ENCODE results near the gene IZUMO4.
A peak's percentile ranks its signal among the peaks of the same experiment; 100 is the strongest.

Gene IZUMO4

DNA sequence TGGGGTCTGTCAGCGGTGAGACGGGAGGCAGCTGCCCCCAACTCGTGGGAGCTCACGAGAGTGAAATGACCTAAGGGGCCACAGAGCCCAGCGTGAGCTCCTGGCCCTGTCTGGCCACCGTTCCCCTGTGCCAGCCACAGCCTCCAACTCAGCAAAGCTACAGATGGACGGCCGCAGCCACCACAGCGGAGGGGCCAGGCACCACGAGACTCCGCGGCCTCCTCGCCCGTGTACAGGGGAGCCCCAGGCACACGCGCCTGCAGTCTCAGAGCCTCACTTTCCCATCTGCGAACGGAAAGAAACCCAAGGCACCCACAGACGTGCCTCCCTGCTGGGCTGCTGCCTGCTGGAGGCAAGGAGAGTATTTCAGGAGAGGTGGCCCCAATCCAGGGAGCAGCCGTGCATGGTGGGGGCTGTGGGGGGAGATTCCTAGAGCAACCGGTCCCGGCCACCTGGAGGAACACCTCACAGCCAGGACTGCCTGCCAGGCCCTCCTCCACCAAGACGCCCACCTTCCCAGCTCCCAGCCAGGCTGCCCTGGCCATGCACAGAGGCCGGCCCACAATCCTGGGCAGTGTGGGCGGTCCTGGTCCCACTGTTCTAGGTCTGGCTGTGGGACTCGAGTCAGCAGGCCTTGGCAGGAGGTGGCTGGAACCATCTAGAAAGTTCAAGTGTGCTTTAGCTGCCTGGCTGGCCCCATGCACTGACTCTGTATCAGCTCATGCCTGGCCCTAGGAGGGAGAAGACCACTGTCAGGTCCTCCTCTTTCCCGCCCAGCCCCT, 47.6 kb upstream of the IZUMO4 start:
- peak overlapping the region; percentile 97 to 100 for H3K27ac ChIP-seq
- no peaks in the 10 kb centered on the region for H3K27me3 ChIP-seq
- peak; percentile 62 to 88 for DNase-seq
- peak overlapping the region; percentile 100 for H3K4me3 ChIP-seq
- intact Hi-C loops (cut with DNase I; ENCODE audit: low total_unique reads) = no loop called here
- peaks cover 11 to 42% (median 26%) of the 10 kb centered on the region in 3 donors for H3K36me3 ChIP-seq
- peaks cover 10 to 69% (median 59%) of the 10 kb centered on the region in 4 donors for H3K4me1 ChIP-seq
- no peak for TF ChIP-seq CTCF (IDR thresholded peaks at IDR 0.05)
- H3K9me3 ChIP-seq = no peaks in the 10 kb centered on the region

- no peaks in the 10 kb centered on the region for H3K9me3 ChIP-seq
- DNase-seq = peak; percentile 88 to 96
- H3K4me3 ChIP-seq = peak overlapping the region; percentile 100
- intact Hi-C loops (cut with DNase I; ENCODE audit: low total_unique reads) = no loop called here
- TF ChIP-seq CTCF (IDR thresholded peaks at IDR 0.05) = no peak
- peaks cover 10 to 62% (median 54%) of the 10 kb centered on the region in 4 donors for H3K4me1 ChIP-seq
- peak overlapping the region; percentile 97 to 100 for H3K27ac ChIP-seq
- H3K36me3 ChIP-seq = peaks cover 11 to 35% (median 26%) of the 10 kb centered on the region in 3 donors
- H3K27me3 ChIP-seq = no peaks in the 10 kb centered on the region
Measured at GRCh38 chr19:2049741-2050348, 46.9 kb upstream of the IZUMO4 start.

GRCh38 chr19:2050349-2050990, 46.2 kb upstream of the IZUMO4 start:
- Histone ChIP-seq H3K36me3 (peaks cover 10 to 29% (median 25%) of the 10 kb centered on the region in 3 donors), H3K4me3 (peak overlapping the region; percentile 100), H3K9me3 (no peaks in the 10 kb centered on the region), H3K4me1 (peaks cover 10 to 58% (median 50%) of the 10 kb centered on the region in 4 donors), H3K27me3 (no peaks in the 10 kb centered on the region), H3K27ac (peak overlapping the region; percentile 97 to 100)
- intact Hi-C loops (cut with DNase I; ENCODE audit: low total_unique reads) = no loop called here
- no peak for TF ChIP-seq CTCF (IDR thresholded peaks at IDR 0.05)
- no peak for DNase-seq

DNA sequence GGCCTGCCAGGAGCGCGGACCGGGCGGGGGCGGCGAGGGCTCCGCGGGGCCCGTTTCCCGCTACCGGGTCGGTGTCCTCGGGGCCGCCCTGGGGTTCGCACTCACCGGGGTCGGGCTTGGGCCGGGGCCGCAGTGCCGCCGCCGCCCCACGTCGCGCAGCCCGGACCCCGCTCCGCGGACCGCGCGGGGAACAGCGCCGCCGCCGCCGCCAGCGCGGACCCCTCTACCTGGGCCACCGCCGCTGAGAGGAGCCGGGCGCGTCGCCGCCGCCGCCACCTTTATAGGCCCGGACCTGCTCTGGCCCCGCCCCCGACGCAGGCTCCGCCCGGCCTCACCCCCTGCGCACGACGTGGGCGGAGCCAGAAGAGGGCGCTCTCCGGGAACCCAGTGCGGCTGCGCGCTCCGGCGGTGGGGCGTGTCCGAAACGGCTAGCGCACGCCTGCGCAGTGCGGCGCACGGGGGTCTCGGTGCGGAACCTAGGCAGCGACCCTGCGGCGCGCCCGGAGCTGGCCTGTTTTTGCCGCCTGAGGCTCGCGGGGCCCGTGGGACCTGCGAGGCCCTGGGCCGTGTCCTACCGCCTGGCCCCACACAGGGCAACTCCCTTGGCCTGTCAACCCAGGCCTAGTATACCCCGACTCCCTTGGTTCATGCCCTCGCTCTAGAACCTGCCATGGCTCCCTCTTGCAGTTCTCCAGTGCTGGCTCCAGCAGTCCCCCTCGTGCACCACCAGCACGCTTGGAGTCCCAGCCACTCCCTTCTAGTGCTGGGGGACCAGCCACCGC, 45.5 kb upstream of the IZUMO4 start, which contains the start of gene MKNK2:
Gene MKNK2, minus strand, starts transcription at position 254 of the 782 bp plus-strand sequence. CDS start 393 bp downstream, outside the sequence.
- H3K4me1 ChIP-seq = peaks cover 10 to 57% (median 50%) of the 10 kb centered on the region in 4 donors
- peaks cover 3 to 21% (median 18%) of the 10 kb centered on the region in 3 donors for H3K36me3 ChIP-seq
- DNase-seq = peak; percentile 86 to 93
- peak within 1 kb of the TSS; percentile 97 to 100 for H3K27ac ChIP-seq
- peak; percentile 38 to 39 for TF ChIP-seq CTCF (IDR thresholded peaks at IDR 0.05)
- no peaks in the 10 kb centered on the region for H3K9me3 ChIP-seq
- no peaks in the 10 kb centered on the region for H3K27me3 ChIP-seq
- peak within 1 kb of the TSS; percentile 100 for H3K4me3 ChIP-seq
- intact Hi-C loops (cut with DNase I; ENCODE audit: low total_unique reads) = no loop called here
